H1 (cell line): ENCODE results near the gene JAG1. TPM values are rescaled to one million over a fixed set of nuclear protein-coding genes. Genes with fewer than 3 reads are reported as not detected.

Experiments
- CTCF ChIA-PET: fragments of 300-600 bp; sonication (Branson Sonifier 250); formaldehyde crosslinking; loops from one replicate; lab custom pipeline; 2021; ENCODE audit not compliant: partially characterized antibody; lab: Charles Lee
- POLR2A ChIA-PET: fragments of 300-600 bp; sonication (Branson Sonifier 250); formaldehyde crosslinking; loops from one replicate; lab custom pipeline; 2021; ENCODE audit warnings: inconsistent platforms; ENCODE audit not compliant: partially characterized antibody; lab: Charles Lee
- DNase-seq, 2 experiments: peaks; one replicate each; pipeline versions ENCODE4 v3.0.0 to v3.0.0-alpha.2; 2010 to 2022; ENCODE audit warnings: low spot score in 2 of 2, low read depth in 1 of 2, mixed read lengths in 1 of 2
- FAIRE-seq: peaks from 2 replicates; lab custom pipeline; 2011; peaks lifted over from hg19 to GRCh38; lab: Jason Lieb, UNC
- H2AFZ ChIP-seq: 2 replicates; pipeline ENCODE4 v1.8.1; 2012; ENCODE audit warnings: low read length, inconsistent platforms
- H2AK5ac ChIP-seq: 2 replicates; pipeline ENCODE4 v1.6.1; 2013; ENCODE audit warnings: low read depth, low read length
- H2BK120ac ChIP-seq: replicated peaks from 2 replicates; pipeline ENCODE3; 2013; ENCODE audit warnings: low read depth, low read length, inconsistent platforms
- H2BK12ac ChIP-seq: 2 replicates; pipeline ENCODE4 v1.6.1; 2013; ENCODE audit warnings: low read depth, low read length
- H2BK15ac ChIP-seq: 2 replicates; pipeline ENCODE4 v1.6.1; 2013; ENCODE audit warnings: low read length
- H2BK20ac ChIP-seq: 2 replicates; pipeline ENCODE4 v1.6.1; 2013; ENCODE audit warnings: low read length
- H2BK5ac ChIP-seq: 2 replicates; pipeline ENCODE4 v1.6.1; 2013; ENCODE audit warnings: low read depth, low read length
- H3K14ac ChIP-seq: 2 replicates; pipeline ENCODE4 v1.6.1; 2013; ENCODE audit warnings: inconsistent platforms; ENCODE audit not compliant: insufficient read length
- H3K18ac ChIP-seq: 2 replicates; pipeline ENCODE4 v1.6.1; 2013; ENCODE audit warnings: low read length; ENCODE audit errors: extremely low read depth
- H3K23ac ChIP-seq: 2 replicates; pipeline ENCODE4 v1.6.1; 2013; ENCODE audit warnings: inconsistent platforms; ENCODE audit not compliant: insufficient read length
- H3K23me2 ChIP-seq: 2 replicates; pipeline ENCODE4 v1.6.1; 2013; ENCODE audit warnings: low read depth, low read length
- H3K27ac ChIP-seq: 2 replicates; pipeline ENCODE4 v1.6.1; 2011; ENCODE audit warnings: low read depth, low read length, inconsistent platforms
- H3K27me3 ChIP-seq, 4 experiments: replicated peaks in 1 of 4; 1 replicate in 1 of 4; 2 replicates in 3 of 4; pipeline versions ENCODE4 v1.6.1 to v1.8.1; 2011 to 2013; ENCODE audit warnings: low read length in 3 of 4, mild to moderate bottlenecking in 3 of 4, inconsistent platforms in 2 of 4, mixed read lengths in 2 of 4, moderate library complexity in 1 of 4; ENCODE audit not compliant: control insufficient read depth in 3 of 4, insufficient read depth in 3 of 4; ENCODE audit errors: extremely low read depth in 1 of 4
- H3K36me3 ChIP-seq, 4 experiments: 2 replicates each; pipeline versions ENCODE4 v1.6.1 to v1.8.1; 2011 to 2013; ENCODE audit warnings: mild to moderate bottlenecking in 4 of 4, low read length in 3 of 4, moderate library complexity in 2 of 4, control low read depth in 1 of 4, inconsistent platforms in 1 of 4; ENCODE audit not compliant: insufficient read depth in 4 of 4, control insufficient read depth in 2 of 4
- H3K4ac ChIP-seq: replicated peaks from 2 replicates; pipeline ENCODE3; 2013; ENCODE audit warnings: low read length, low read depth, mixed read lengths, inconsistent platforms; ENCODE audit not compliant: insufficient read length
- H3K4me1 ChIP-seq, 4 experiments: replicated peaks in 1 of 4; 1 replicate in 1 of 4; 2 replicates in 3 of 4; pipeline versions ENCODE4 v1.6.1 to v1.8.1; 2011 to 2013; ENCODE audit warnings: low read length in 3 of 4, inconsistent platforms in 2 of 4, mixed read lengths in 1 of 4; ENCODE audit not compliant: insufficient read depth in 4 of 4, control insufficient read depth in 3 of 4
- H3K4me2 ChIP-seq, 2 experiments: 2 replicates each; pipeline versions ENCODE4 v1.6.1 to v1.8.1; 2011 to 2013; ENCODE audit warnings: low read depth in 2 of 2, low read length in 2 of 2, control low read depth in 1 of 2, inconsistent platforms in 1 of 2, mild to moderate bottlenecking in 1 of 2; ENCODE audit not compliant: insufficient read depth in 1 of 2
- H3K4me3 ChIP-seq, 4 experiments: fragments of 200-600, 300-600 bp in 1 of 4; sonication (generic), shearing (Covaris generic), sonication (Bioruptor Twin) in 1 of 4; 2 replicates each; pipeline versions ENCODE4 v1.5.1 to v1.8.1; 2011 to 2016; ENCODE audit warnings: low read length in 4 of 4, low read depth in 3 of 4, control low read depth in 2 of 4, inconsistent platforms in 2 of 4, mild to moderate bottlenecking in 2 of 4, mixed read lengths in 1 of 4, moderate library complexity in 1 of 4; ENCODE audit not compliant: insufficient read depth in 2 of 4; ENCODE audit errors: extremely low read depth in 1 of 4
- H3K56ac ChIP-seq: replicated peaks from 2 replicates; pipeline ENCODE3; 2013; ENCODE audit warnings: low read depth, mild to moderate bottlenecking, mixed read lengths, low read length, inconsistent platforms; ENCODE audit not compliant: insufficient read length
- H3K79me1 ChIP-seq: 2 replicates; pipeline ENCODE4 v1.6.1; 2013; ENCODE audit warnings: low read depth, low read length, control low read depth
- H3K79me2 ChIP-seq, 2 experiments: 2 replicates each; pipeline versions ENCODE4 v1.6.1 to v1.8.1; 2012 to 2013; ENCODE audit warnings: low read length in 2 of 2, mild to moderate bottlenecking in 2 of 2, inconsistent platforms in 1 of 2; ENCODE audit not compliant: insufficient read depth in 2 of 2, control insufficient read depth in 1 of 2
- H3K9ac ChIP-seq, 4 experiments: replicated peaks in 1 of 4; 1 replicate in 1 of 4; 2 replicates in 3 of 4; pipeline versions ENCODE4 v1.6.1 to v1.8.1; 2011 to 2013; ENCODE audit warnings: low read depth in 3 of 4, low read length in 3 of 4, control low read depth in 2 of 4, mild to moderate bottlenecking in 2 of 4, moderate library complexity in 2 of 4, inconsistent platforms in 1 of 4; ENCODE audit errors: extremely low read depth in 1 of 4
- H3K9me3 ChIP-seq, 2 experiments: 2 replicates each; pipeline versions ENCODE4 v1.6.1 to v1.8.1; 2012 to 2013; ENCODE audit warnings: mild to moderate bottlenecking in 2 of 2, moderate library complexity in 2 of 2, control low read depth in 1 of 2, inconsistent platforms in 1 of 2, low read depth in 1 of 2, low read length in 1 of 2, mixed read lengths in 1 of 2; ENCODE audit not compliant: insufficient read depth in 2 of 2
- H4K20me1 ChIP-seq, 2 experiments: replicated peaks in 1 of 2; 2 replicates each; pipeline versions ENCODE3 to v1.8.1; 2011 to 2013; ENCODE audit warnings: inconsistent platforms in 2 of 2, low read length in 2 of 2, mild to moderate bottlenecking in 1 of 2; ENCODE audit not compliant: insufficient read depth in 2 of 2, control insufficient read depth in 1 of 2
- H4K5ac ChIP-seq: 2 replicates; pipeline ENCODE4 v1.6.1; 2013; ENCODE audit warnings: low read length, low read depth, mixed read lengths, inconsistent platforms; ENCODE audit not compliant: insufficient read length
- H4K8ac ChIP-seq: 2 replicates; pipeline ENCODE4 v1.8.0; 2013; ENCODE audit warnings: mild to moderate bottlenecking, moderate library complexity, low read length, inconsistent platforms; ENCODE audit not compliant: insufficient read depth; ENCODE audit errors: extremely low read depth
- H4K91ac ChIP-seq: replicated peaks from 2 replicates; pipeline ENCODE3; 2013; ENCODE audit warnings: low read length, mixed read lengths, inconsistent platforms; ENCODE audit not compliant: insufficient read length
- BCL11A ChIP-seq, 2 experiments: IDR thresholded peaks; one replicate each; pipeline ENCODE4 v1.6.1; 2011; ENCODE audit warnings: low read depth in 2 of 2, low read length in 2 of 2, mild to moderate bottlenecking in 2 of 2
- HDAC6 ChIP-seq: IDR thresholded peaks from one replicate; pipeline ENCODE4 v1.7.1; 2012; ENCODE audit warnings: low read depth, mild to moderate bottlenecking, inconsistent platforms, low read length, moderate library complexity
- POLR2AphosphoS5 ChIP-seq: IDR thresholded peaks from 2 replicates; pipeline ENCODE4 v1.6.1; 2011; ENCODE audit warnings: low read depth, low read length
- SRF ChIP-seq: IDR thresholded peaks from 2 replicates; pipeline ENCODE4 v1.6.1; 2011; ENCODE audit warnings: mild to moderate bottlenecking, low read depth, low read length, moderate library complexity
- SUZ12 ChIP-seq: fragments of 200-600 bp; sonication (generic); IDR thresholded peaks from 2 replicates; pipeline ENCODE4 v1.6.1; 2012; ENCODE audit warnings: mild to moderate bottlenecking, inconsistent platforms, low read length, moderate library complexity, mixed read lengths
- polyA plus RNA-seq, 7 experiments: library from polyadenylated mRNA; depleted of rRNA in 3 of 7; stranded (reverse) in 5 of 7; unstranded in 2 of 7; fragments of >200 nt in 5 of 7; fragments of 200-250 nt in 2 of 7; gene quantifications; 1 replicate in 5 of 7; 2 replicates in 1 of 7; 4 replicates in 1 of 7; pipeline versions ENCODE4 v1.2.1 to v1.2.3, GENCODE V29; 2011 to 2013; ENCODE audit warnings: missing spikeins in 2 of 7, mixed read lengths in 2 of 7
- total RNA-seq: library from RNA; stranded (reverse); fragmentation: NEBNext Ultra II Directional; extraction: Animal tissue kit (Norgen Biotek cat#: 25700); gene quantifications from 2 replicates; pipeline ENCODE4 v1.2.1, GENCODE V29; 2021
- TF ChIP-seq, protein P1 (sequence below): IDR thresholded peaks from 2 replicates; pipeline ENCODE4 v1.6.1; 2012; ENCODE audit warnings: inconsistent platforms
- TF ChIP-seq, protein P2 (sequence below): IDR thresholded peaks from 2 replicates; pipeline ENCODE4 v1.6.1; 2012; ENCODE audit warnings: low read length, inconsistent platforms

Gene JAG1
- total and polyA plus RNA-seq, 2 of the 8 experiments (the other 6 are each of a cell fraction or from before 2014, with no cell fraction given) = 13.5 to 27.3 TPM

DNA sequence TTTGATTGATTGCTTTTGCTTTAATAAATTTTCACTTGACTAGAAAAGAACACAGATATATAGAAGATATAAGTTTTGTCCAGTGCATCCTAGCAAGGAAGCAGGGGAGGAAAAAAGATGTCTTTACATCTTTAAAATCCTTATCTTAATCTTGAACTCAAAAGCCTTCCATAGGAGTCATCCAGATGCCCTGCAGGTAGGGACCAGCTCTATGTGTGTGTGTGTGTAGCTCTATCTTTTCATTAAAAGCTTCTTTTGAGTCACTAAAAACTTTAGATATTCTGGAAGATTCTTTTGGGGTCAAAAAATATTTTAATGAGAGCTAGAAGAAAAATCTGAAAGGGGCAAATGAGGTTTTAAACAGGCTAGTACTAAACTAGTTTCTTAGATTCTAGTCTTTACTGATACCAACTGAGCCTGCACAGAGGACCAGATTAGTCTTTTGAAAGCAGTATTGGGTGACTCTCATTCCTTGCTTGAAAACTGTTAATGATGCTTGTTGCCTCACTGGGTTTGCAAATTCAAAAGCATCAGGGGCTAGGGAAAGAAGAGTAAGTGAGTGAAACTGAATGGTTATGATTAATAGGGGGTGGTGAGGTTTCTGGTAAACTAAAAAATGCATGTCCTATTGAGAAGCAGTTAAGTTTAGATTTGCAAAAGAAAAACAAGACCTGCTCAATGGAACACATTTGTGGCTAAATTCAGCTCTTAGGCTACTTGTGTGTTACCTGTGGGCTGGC is 40.6 kb upstream of the JAG1 start:
- Histone ChIP-seq H2BK12ac (no peak overlapping the region), H3K9me3 (no peaks in the 10 kb centered on the region), H2AK5ac (no peak overlapping the region), H4K91ac (no peak overlapping the region), H3K56ac (no peak overlapping the region), H4K5ac (no peak overlapping the region), H3K27ac (no peak overlapping the region), H3K23ac (no peak overlapping the region), H4K8ac (no peak overlapping the region), H3K4ac (no peak overlapping the region), H3K36me3 (no peaks in the 10 kb centered on the region), H2BK15ac (no peak overlapping the region), H3K14ac (no peak overlapping the region), H3K27me3 (no peaks in the 10 kb centered on the region), H2BK5ac (no peak overlapping the region), H2BK120ac (no peak overlapping the region), H3K18ac (no peak overlapping the region), H2AFZ (no peak overlapping the region), H3K4me1 (peaks cover 0 to 9% (median 1%) of the 10 kb centered on the region in 4 experiments; a peak in 2 of 7 replicates), H3K4me3 (no peak overlapping the region), H3K79me2 (no peaks in the 10 kb centered on the region), H3K23me2 (peaks cover 4% of the 10 kb centered on the region; the same call in 1 of the 2 replicates), H3K4me2 (no peak overlapping the region), H3K79me1 (no peaks in the 10 kb centered on the region), H4K20me1 (no peaks in the 10 kb centered on the region), H3K9ac (no peak overlapping the region), H2BK20ac (no peak overlapping the region)
- POLR2A ChIA-PET = no interaction called here
- DNase-seq (no peak), FAIRE-seq (no peak)
- TF ChIP-seq BCL11A (IDR thresholded peaks at IDR 0.05; ENCODE audit: low read depth in 2 of 2, low read length in 2 of 2) (no peak), POLR2AphosphoS5 (no peak), SUZ12 (no peak), HDAC6 (no peak), SRF (no peak)
- TF ChIP-seq, protein P1, sequence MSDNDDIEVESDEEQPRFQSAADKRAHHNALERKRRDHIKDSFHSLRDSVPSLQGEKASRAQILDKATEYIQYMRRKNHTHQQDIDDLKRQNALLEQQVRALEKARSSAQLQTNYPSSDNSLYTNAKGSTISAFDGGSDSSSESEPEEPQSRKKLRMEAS = no peak
- TF ChIP-seq, protein P2, sequence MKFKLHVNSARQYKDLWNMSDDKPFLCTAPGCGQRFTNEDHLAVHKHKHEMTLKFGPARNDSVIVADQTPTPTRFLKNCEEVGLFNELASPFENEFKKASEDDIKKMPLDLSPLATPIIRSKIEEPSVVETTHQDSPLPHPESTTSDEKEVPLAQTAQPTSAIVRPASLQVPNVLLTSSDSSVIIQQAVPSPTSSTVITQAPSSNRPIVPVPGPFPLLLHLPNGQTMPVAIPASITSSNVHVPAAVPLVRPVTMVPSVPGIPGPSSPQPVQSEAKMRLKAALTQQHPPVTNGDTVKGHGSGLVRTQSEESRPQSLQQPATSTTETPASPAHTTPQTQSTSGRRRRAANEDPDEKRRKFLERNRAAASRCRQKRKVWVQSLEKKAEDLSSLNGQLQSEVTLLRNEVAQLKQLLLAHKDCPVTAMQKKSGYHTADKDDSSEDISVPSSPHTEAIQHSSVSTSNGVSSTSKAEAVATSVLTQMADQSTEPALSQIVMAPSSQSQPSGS = no peak
- CTCF ChIA-PET = interaction anchor here (0.7 to 0.9 kb wide), 2 partner anchors 8 to 39 kb away, joined by 3 read pairs; no protein-coding TSS in a partner anchor
